ENCODE data around the gene MBNL1.

The MBNL1 gene

DNA sequence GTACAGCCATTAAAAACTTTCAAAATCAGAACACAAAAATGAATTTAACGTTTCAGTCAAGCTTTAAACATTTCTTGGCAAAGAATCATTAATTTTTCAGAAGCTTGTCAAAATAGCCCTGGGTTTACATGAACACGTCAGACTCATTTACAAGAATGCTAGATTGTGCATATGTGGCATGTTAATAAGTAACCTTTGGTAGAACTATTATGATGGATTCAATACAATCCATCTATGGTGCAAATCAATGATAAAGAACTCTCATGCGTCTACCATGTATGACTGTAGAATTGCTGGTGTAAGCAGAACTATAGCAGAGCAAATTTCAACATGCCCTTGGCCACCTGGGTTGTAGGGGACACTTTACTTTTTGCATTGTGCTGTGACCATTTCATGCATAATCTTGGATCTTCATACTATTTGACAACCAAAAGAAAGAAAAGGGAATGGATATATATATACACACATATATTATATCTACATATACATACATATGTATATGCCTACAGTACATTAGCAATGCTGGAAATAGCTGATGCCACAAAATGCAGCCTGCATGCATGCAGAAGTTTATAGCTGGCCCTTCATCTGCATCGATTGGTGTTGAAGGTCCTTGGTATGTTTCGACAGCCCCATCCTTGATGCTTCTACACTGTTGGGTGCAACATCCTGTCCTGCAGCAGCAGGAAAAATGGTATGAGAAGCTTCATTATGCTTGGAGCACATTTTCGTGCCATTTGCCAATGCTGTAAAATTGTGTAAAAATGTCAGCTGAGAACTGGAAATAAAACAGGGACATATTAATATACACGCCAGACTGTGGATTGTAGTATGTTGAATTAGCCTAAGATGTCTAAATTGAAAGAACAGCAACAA is 189.0 kb downstream of the MBNL1 start:
- no peak for DNase-seq

DNA sequence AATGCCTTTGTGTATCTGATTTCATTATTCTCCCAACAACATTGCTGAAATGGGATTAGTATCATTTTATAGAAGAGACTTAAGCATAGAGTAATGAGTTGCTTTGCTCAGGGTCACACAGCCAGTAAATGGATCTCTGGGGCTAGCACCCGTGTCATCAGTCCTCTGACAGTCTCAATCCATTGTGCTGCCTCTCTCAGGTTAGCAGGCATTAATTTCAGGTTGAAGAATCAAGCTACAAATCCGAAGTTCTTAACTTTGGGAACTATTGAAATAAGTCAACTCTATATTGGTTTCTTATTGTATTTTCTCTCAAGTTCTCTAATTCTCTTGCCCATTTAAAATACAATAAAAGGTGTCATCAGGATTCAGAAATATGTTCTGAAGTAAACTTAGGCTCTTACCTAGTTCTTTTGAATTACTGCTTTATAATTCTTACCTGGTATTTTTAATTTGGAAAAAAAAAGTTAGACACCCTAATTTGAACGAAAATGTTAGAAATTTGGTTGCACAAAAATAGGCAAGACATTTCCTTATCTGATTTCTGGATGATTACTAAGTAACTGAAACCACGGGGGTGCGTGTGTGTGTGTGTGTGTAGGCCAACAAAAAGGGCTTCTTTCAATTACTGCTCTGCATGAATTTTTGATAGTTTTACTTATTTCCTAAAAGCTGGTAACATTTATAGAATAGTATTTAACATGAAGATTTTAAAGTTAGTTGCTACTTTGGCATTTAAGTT is 189.8 kb downstream of the MBNL1 start:
- no peak for DNase-seq

GRCh38 chr3:152459118-152459515 is 190.4 kb downstream of the MBNL1 start:
- no peak for DNase-seq

DNA sequence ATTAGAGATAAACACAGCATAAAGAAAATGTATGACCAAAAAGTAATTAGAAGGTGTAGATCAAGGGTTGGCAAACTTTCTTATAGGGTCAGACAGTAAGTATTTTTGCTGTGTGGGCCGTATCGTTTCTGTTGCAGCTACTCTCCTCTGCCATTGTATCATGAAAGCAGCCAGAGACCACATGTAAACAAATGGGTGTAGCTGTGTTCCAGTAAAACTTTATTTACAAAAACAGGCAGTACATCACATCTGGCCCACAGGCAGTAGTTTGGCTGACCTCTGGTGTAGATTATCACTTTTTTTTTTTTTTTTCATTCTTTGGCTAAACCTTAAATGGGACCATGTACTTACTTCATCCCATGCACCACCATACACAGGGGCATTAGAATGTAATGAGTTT is 190.8 kb downstream of the MBNL1 start:
- DNase-seq, result no peak

DNA sequence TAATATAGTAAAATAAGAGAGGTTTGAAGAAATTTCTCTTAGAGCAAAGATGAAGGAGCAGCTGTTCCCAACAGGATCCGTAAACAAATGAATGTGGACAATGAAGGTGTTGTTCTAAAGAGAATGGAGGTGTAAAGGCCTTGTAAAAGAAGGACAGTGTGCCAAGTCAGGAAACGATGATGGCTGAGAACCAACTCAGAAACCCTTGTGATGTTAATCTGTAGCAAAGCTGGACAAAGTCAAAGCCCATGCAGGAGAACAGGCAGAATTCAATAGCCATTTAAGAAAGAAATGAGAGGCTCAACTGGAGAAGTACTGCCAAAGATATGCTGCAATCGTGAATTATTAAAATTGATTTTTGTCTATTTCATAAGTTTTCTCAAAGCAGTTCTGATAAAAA is 192.2 kb downstream of the MBNL1 start:
- DNase-seq, result no peak

GRCh38 chr3:152461460-152461859 is 192.7 kb downstream of the MBNL1 start:
- no peak for DNase-seq

DNA sequence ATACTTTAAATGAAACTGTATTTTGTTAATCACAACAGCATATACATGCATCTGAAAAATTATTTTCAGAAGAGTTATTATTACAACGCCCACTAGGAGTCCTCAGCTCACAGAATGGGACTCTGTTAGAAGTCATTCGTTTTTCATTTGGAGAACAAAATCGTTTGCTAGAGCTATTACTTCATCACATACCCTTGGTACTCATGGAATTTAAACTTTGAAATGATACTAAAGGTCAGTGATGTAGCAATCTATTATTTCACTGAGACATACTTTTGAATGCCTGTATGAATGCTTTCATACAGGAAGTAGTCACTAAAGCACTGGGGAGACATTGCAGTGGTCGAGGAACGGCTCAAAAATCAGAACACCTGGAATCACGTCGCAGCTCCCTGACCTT is 198.1 kb downstream of the MBNL1 start:
- peak in 1 of 2 donors; percentile 40 for DNase-seq

DNA sequence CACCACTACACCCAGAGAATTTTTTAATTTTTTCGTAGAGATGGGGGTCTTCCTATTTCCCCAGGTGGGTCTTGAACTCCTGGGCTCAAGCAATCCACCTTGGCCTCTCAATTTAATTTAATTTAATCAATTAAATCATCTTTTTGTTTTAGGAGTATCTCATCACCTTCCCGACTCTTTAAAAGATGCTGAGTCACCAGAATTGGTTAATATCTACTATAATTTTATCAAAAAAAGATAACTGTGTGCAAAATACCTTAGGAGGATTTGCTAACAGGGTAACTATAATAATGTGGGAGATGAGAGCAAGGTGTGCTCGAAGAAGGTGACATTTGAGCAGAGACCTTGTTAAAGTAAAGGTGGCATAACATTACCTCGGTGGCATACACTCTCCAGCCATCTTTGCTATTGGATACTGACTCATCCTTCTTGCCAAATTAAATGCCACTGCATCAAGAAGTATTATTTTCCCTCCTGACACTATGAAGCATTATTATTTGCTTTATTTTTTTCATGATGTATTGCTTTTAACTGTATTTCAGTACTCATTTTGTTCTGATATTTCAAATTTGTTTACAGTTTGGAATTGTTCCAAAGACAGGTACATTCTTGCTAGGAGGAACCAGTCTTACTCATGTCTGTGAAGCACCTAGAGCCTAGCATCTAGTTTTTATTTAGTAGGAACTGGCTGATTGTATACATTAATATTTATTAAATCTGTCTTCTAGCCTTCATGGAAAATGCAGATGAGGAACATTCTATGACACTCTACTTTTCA is 200.7 kb downstream of the MBNL1 start:
- no peak for DNase-seq

DNA sequence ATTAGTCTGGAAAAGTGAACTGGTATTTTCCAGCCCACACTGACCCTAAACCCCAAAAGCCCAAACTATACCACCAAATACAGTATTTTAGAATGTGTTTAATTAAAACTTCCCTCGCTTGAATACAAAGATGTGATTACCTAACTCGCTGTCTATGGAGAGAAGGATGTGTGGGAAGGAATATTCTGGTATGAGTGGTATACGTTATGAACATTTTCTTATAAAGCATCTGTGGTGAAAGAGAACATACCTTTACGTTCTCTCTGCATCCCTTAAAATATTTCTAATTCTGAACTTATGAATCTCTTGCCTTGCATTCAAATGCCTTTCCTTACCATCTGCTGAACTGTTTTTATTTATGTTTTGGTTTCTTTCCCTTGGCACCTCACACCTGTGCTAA is 201.4 kb downstream of the MBNL1 start:
- DNase-seq, result no peak

- no peak for DNase-seq
Measured at GRCh38 chr3:152470893-152471292, 202.2 kb downstream of the MBNL1 start.

DNA sequence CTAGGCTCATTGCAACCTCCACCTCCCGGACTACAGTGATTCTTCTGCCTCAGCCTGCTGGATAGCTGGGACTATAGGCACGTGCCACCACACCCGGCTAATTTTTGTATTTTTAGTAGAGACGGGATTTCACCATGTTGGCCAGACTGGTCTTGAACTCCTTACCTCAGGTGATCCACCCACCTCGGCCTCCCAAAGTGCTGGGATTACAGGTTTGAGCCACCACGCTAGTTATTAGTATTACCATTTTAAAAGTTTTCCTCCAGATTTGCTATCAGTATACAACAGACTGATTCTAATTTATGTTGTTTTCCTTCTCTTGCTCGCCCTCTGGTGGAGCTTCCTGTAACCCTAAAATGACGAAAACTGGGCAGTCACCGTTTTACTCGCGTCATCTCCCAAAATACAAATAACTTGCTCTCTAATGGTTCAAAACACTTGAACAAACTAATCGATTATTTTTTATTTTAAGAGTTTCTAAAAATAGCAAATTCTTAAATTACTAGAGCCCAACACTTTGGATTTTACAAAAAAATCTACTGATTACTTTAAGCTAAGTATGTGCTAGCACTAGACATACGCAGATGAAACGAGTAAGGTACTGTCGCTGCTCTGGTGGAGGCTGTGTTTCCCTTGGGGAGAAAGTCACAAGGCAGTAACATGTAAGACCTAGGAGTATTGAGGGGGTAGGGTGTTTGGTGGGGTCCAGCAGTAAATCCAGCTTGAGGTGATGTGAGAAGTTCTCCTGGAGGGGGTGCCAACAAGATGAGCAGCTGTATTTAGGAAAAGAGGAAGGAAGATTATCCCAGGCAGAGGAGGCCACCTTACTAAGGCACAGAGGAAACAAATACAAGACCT is 203.3 kb downstream of the MBNL1 start:
- DNase-seq, result peak; percentile 70 to 78

- DNase-seq, result no peak
Measured at GRCh38 chr3:152472672-152472954, 203.9 kb downstream of the MBNL1 start.

- peak in 1 of 2 donors; percentile 19 for DNase-seq
Measured at GRCh38 chr3:152474585-152474984, 205.9 kb downstream of the MBNL1 start.

DNA sequence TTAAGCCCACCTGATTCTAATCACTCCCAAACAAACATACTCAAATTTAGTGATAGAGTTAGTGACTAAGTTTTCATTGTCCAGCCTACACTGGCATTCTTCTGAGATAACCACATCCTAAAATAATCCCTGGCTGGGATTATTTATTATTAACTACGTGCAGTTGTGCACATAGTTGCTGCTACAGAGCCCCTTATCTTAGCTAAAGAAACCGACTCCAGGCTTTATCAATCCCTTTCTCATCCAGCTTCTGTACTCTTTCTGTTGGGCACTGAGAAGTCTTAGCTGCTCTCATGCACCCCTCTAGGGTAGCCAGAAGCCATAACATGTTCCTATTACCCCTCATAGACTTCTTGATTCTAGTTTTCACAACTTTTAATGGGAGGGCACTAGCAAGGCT is 208.7 kb downstream of the MBNL1 start:
- no peak for DNase-seq

GRCh38 chr3:152480282-152480953 is 211.7 kb downstream of the MBNL1 start:
- no peak for DNase-seq

GRCh38 chr3:152486364-152486763 is 217.6 kb downstream of the MBNL1 start:
- DNase-seq, result no peak

GRCh38 chr3:152488449-152488848 is 219.7 kb downstream of the MBNL1 start:
- no peak for DNase-seq

GRCh38 chr3:152491922-152492321 is 223.2 kb downstream of the MBNL1 start:
- DNase-seq, result no peak

DNA sequence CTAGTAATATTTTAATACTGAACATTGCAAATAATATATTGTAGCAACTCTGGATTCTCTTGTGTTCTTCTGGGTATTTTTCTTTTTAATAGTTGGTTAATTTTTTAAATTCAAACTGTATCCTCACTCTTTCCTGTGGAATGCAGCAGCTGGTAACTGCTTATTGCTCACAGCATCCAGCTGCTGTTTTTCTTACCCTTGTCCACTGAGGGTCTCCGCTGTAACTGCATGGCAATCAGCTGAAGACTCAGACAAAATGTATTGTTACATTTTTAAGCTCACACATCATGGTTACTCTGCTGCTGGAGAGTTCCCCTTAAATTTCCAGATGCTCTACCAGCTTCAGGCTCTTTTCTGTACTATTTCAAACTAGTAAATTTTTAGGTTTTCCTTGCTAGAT is 227.6 kb downstream of the MBNL1 start:
- DNase-seq, result no peak

DNA sequence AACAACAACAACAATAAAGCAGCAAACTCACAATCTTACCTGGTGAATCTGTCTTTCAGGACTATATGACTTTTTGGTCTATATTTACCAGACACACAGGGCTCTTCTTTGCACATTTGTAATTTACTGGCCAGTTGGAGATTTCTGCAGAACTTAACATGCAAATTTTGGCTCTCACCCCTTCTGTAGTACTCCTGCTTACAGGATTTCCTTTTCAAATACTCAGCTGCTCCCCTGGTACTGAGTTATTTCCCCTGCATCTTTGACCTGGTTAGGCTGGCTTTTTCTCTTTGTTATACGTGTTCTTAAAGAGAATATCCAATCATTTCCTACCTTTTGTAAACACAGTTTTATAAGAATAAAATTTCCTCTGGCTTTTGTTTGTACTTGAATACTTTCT is 228.0 kb downstream of the MBNL1 start:
- no peak for DNase-seq

DNA sequence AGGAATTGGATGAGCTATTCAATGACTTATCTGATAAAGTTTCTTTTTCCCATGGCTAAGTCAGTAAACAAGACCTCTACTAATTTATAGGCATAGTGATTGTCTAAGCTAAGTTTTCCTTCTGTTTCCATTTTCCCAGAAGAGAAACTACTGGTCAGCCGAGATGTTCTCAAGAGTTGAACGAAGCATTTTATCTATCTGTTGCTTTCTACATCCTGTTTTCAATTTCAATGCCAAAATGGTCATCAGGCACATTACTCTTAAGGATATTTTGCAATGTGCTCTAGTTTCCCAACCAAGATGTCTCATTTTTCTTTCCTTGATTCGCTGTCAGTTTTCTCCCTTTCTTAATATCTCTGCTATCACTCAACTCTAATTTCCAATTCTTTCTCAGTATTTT is 228.7 kb downstream of the MBNL1 start:
- no peak for DNase-seq

GRCh38 chr3:152497890-152498289 is 229.2 kb downstream of the MBNL1 start:
- DNase-seq, result no peak
